MV-4-11 (cell line): ENCODE measurements around the gene GARIN5B.

ENCODE experiments used
- DNase-seq: peaks from one replicate; lab custom pipeline; 2025; lab: John Stamatoyannopoulos, UW

GARIN5B gene

DNA sequence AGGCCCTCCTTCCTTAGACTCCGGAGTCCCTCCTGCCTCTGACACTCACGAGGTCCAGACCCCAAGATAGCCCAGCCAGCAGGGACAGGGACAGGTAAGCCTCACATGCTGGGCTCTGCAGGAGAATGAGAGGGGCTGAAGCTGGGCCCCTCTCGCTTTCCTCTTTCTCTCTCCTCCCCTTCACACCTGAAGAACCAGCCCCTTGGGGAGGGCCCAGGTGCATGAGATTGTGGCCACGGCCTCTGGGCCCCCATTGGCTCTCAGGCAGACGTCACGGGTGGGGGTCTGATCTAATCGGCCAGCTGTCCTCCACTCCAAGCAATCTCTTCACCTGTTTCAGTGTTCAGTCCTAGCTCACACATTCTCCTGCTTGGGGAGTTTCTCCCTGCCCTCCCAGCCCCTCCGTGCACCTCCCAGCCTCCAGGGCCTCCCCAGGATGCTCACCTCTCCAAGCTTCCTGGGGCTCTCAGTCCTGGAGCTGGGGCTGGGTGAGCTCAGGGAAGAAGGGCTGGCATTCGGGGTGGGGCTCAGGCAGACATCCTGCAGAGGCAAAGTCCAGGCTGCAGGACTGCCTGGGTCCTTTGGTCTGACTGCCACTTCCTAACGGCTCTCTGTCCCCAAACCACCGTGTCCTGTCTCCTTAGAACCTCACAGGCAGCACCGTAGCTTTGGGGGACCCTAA is 40.7 kb downstream of the GARIN5B start:
- no peak for DNase-seq

DNA sequence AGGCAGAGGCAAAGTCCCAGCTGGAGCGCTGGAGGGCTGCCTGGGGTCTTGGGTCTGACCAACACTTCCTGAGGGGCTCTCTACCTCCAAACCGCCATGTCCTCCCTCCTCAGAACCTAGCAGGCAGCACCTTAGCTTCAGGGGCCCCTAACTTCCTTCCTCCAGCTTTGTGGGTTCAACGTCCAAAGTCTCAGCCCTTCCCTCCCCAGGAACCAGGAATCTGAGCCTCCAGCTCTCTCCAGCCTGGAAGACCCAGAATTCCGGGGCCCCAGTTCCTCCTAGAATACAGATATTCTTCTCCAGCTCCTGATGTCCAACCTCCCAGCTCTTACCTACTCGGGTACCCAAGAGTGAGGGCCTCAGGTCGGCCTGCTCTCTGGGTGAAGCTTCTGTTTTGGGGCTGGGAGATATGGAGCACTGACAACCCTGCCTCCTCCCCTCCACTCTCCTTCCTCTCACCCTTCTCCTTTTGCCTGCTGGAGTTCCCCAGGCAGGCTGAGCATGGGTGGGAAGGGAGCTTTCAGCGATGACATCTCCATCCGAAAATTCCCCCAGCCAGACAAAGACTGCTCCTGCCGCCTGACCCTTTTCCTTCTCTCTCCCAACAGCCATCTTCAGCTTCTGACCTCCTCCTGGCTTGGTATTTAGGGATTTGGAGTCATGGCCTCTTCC is 41.5 kb downstream of the GARIN5B start:
- no peak for DNase-seq

- no peak for DNase-seq
Measured at GRCh38 chr19:55320844-55321419, 42.1 kb downstream of the GARIN5B start.

DNA sequence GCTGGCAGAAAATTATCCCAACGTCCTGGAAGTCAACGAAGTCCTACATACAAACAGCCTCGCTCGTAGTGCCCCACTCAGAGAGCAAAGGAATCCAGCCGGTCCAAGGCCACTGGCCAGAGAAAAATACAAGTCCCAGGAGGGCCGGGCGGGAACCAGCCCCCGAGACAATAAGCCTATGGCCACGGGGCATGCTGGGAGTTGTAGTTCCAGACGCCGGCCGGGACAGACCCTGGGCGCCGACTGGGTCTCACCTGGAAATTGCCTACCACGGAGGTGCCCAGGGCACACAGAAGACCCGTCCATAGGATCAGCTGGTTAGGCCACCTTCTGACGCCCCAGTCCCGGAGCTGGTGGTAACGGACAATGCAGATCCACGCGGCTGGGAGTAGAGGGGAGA is 43.3 kb downstream of the GARIN5B start:
- no peak for DNase-seq

DNA sequence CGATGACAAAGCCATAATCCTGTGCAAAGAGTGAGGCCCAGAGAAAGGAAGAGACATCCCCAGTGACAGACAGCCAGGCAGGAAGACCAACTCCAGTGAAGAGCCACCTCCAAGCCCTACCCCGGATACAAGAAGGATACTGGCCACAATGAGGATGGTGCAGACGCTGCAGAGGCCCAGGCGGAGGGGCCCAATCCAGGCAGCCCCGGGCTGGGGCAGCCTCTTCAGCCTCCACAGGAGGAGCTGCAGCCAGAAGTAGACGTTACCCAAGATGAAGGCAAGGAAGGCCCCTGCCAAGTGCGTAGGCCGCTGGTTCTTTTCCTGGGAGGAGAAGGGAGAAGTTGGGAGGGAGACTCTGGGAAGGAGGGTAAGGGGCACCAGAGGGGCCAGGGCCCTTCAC is 46.4 kb downstream of the GARIN5B start:
- DNase-seq, result no peak

DNA sequence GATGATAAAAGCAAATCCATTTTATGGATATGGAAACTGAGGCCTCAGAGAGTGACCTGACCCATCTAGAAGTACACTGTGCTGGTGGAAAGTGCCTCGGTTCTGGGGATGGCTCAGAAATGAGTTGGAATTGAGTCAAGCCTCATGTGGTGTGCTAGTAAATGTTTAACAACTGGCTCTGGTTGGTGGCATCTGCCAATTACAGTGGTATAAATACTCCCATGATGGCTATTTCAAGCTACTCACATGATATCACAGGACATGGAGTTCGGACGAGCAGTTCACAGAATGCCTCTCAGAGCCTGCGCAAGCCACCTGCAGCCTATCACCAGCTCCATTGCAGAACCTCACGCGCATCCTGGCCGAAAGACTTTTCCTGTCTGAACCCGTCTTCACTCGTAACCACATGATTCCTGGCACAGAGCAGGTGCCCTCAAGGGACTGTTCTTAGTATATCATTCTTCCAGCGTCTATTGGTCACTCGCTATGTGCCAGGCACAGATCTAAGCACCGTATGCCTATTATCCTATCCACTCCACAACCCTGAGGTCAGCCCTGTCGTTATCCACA is 47.0 kb downstream of the GARIN5B start:
- DNase-seq, result no peak

- DNase-seq, result no peak
Measured at GRCh38 chr19:55314396-55314795, 48.7 kb downstream of the GARIN5B start.

- DNase-seq, result no peak
Measured at GRCh38 chr19:55312621-55313512, 50.2 kb downstream of the GARIN5B start.

- no peak for DNase-seq
Measured at GRCh38 chr19:55311797-55312196, 51.3 kb downstream of the GARIN5B start.

GRCh38 chr19:55311397-55311796 is 51.7 kb downstream of the GARIN5B start:
- DNase-seq, result no peak

DNA sequence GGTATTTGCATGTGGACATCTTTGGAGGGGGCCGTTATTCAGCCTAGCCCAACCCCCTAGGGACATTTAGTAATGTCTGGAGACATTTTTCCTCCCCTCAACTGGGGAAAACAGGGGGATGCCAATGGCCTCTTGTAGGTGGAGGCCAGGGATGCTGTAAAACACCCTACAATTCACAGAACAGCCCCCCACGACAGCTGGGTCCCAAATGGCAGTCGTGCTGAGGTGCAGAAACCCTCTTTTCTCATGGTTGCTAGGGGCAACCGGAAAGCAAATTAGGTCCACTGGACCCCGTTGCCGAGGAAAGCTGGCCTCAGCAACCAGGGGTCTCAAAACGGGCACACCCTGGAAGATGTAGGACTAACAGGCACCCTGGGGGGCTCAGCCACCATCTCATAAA is 52.6 kb downstream of the GARIN5B start:
- no peak for DNase-seq

- no peak for DNase-seq
Measured at GRCh38 chr19:55309448-55309847, 53.6 kb downstream of the GARIN5B start.

DNA sequence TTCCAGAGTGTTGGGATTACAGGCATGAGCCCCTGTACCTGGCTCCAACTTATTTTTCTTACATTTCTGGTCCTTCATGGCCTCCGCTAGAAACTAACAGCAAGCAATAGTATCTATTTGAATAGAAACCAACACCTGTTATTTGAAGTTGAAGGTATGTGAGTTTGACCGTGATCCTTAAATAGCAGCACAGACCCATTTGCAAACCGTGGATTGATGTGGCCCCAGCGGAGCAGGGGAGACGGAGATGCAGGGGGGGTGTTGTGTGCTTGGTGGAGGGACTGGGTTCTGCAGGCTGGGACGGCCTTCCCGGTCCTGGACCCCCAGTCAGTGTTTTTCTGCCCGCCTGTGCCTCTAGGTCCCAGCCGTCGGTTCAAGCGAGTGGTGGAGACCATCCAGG is 54.8 kb downstream of the GARIN5B start:
- no peak for DNase-seq

DNA sequence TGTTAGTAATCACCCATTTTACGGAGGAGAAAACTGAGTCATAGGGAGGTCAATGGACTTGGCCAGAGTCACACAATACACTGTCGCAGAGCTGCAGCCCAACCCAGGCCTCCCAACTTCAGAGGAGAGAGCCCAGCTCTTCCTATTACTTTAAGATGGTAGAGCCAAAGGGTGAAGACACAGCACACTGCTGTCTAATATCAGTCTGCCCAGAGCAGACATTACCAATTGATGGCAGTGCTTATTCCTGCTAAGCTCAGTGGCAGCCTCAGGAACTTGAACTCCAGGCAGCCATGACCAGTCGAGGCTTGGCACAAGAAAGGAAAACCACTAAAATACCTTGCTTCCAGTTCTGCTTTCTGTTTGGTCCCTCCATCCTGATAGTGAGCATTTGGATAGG is 56.3 kb downstream of the GARIN5B start:
- DNase-seq, result peak; percentile 44

DNA sequence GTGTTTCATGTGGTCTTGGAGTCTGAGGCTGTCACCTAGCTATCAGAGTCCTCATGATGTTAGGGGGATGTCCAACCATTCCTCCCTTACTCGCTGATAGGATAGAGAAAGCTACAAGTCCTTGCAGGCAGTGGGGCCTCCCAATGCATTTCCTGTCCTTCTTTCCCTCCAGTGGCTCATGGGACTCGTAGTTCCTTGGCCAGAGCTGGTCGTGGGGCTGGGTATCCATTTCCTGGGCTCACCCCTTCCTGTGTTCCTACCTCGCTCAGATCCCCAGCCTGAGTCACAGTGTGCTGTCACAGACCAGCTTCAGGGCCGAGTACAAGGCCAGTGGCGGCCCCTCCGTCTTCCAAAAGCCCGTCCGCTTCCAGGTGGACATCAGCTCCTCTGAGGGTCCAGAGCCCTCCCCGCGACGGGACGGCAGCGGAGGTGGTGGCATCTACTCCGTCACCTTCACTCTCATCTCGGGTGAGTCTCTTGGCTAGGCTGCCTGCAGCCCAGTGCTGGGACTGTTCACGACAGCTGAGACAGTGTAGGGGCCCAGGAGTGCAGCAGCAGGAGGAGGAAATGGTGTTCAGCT is 57.0 kb downstream of the GARIN5B start:
- DNase-seq, result no peak

DNA sequence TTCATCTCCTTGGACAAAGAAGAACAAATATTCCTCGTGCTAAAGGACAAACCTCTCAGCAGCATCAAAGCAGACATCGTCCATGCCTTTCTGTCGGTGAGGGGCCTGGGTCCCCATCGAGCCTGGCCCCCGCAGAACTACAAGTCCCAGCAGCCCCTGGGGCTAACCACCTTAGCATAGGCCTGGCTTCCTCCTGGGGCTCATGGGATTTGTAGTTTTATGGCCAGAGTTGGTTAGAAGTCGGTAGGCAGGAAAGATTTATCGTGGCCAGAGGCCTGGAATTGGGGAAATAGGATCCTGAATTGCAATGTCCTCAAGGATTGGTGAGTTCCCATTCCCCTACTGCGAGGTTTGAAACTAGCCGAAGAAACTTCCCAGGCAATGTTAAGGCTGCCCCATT is 57.6 kb downstream of the GARIN5B start:
- DNase-seq, result peak; percentile 52

DNA sequence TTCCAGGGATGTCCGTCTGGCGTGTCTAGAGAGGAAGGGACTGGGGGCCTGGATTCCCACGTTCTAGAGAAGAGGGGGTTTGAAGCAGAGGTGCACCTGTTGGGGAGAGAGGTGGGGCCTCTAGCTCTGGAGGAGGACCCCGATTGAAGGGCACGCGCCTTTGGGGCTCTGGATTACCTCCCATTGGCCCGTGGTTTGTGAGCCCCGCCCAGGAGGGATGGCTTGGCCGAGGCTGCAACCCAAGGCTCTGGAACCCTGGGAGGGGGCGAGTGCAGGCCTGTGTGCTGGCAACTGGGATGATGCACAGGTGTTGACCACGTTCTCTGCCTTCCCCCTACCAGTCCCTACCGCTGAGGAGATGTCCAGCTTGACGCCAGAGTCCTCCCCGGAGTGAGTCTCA is 58.1 kb downstream of the GARIN5B start:
- no peak for DNase-seq
